Measurements from ENCODE around the gene ITGAV.

ITGAV gene

GRCh38 chr2:186590350-186590758 is 498 bp downstream of the ITGAV start:
- Histone ChIP-seq H3K4me1 (ENCODE audit: insufficient read depth, low read length) (peaks cover 7% of the 10 kb centered on the region), H3K9me3 (ENCODE audit: control insufficient read depth, insufficient read depth, low read length) (no peaks in the 10 kb centered on the region), H3K9ac (ENCODE audit: low read depth, low read length) (peak overlapping the region; percentile 98), H3K36me3 (ENCODE audit: insufficient read depth, low read length) (no peaks in the 10 kb centered on the region)

DNA sequence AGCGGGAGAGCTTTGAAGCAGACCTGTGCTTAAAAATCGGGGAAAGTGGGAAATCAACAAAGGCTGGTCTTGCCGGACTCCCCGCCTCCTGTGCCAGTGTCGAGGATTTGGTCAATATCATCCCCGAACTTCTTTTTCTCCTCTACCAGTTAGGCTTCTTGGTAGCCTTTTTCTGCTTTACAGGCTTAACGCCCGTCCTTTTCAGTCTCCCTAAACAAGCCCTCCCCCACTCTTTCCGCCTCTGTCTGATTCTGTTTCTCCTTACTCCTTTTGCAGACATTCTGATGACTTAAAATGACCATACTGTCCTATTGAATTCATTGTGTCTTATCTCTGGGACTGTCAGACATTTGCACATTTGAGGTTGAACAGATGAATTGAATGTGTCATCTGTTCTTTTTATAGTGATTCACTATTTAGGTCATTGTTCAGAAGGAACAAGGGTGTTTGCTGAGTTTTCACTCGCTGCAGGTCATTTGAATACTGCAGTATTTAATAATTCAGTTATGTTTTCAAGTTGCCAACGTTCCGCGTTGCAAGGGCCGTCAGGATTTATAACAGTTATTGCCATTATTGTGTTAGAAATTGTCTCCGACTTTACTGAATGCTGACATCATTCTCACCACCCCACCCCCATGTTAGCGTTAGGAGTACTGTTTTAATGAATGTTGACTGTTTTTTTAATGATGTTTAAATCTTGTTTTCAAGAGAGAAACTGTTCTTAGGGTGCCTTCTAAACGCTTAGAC is 1.1 kb downstream of the ITGAV start:
- Histone ChIP-seq H3K4me1 (ENCODE audit: insufficient read depth, low read length) (peaks cover 4% of the 10 kb centered on the region; the same call in 1 of the 2 replicates), H3K36me3 (ENCODE audit: insufficient read depth, low read length) (no peaks in the 10 kb centered on the region), H3K9me3 (ENCODE audit: control insufficient read depth, insufficient read depth, low read length) (no peaks in the 10 kb centered on the region), H3K9ac (ENCODE audit: low read depth, low read length) (peak overlapping the region; percentile 98)

DNA sequence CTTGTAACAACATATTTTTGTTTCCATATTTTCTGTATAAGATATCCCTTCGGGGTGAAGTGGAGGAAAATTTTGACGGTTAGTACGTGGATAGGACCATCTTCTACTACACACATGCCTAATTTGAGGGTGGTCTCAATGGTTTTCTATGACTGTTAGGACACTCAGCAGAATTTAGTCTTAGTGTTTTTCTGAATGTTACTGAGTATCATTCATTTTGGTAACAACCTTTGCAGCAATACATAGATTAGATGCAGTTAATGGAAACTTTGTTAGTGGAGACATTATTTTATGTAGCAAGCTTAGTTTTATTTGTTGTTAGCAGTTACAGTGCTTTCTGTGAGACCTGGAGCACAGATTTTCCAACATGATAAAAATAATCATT is 1.6 kb downstream of the ITGAV start:
- Histone ChIP-seq H3K9ac (ENCODE audit: low read depth, low read length) (peak overlapping the region; percentile 98; the same call in 1 of the 2 replicates), H3K36me3 (ENCODE audit: insufficient read depth, low read length) (no peaks in the 10 kb centered on the region), H3K4me1 (ENCODE audit: insufficient read depth, low read length) (peaks cover 4% of the 10 kb centered on the region; the same call in 1 of the 2 replicates), H3K9me3 (ENCODE audit: control insufficient read depth, insufficient read depth, low read length) (no peaks in the 10 kb centered on the region)

GRCh38 chr2:186592137-186592875 is 2.5 kb downstream of the ITGAV start:
- H3K9me3 ChIP-seq (ENCODE audit: control insufficient read depth, insufficient read depth, low read length): no peaks in the 10 kb centered on the region
- peaks cover 4% of the 10 kb centered on the region; the same call in 1 of the 2 replicates for H3K4me1 ChIP-seq (ENCODE audit: insufficient read depth, low read length)
- H3K36me3 ChIP-seq (ENCODE audit: insufficient read depth, low read length): no peaks in the 10 kb centered on the region
- peak overlapping the region; percentile 9; the same call in 1 of the 2 replicates for H3K9ac ChIP-seq (ENCODE audit: low read depth, low read length)

- Histone ChIP-seq H3K9ac (ENCODE audit: low read depth, low read length) (no peak overlapping the region), H3K36me3 (ENCODE audit: insufficient read depth, low read length) (no peaks in the 10 kb centered on the region), H3K4me1 (ENCODE audit: insufficient read depth, low read length) (peaks cover 4% of the 10 kb centered on the region; the same call in 1 of the 2 replicates), H3K9me3 (ENCODE audit: control insufficient read depth, insufficient read depth, low read length) (no peaks in the 10 kb centered on the region)
Measured at GRCh38 chr2:186593523-186593922, 3.7 kb downstream of the ITGAV start.

- Histone ChIP-seq H3K9ac (ENCODE audit: low read depth, low read length) (no peak overlapping the region), H3K4me1 (ENCODE audit: insufficient read depth, low read length) (peaks cover 7% of the 10 kb centered on the region; the same call in 1 of the 2 replicates)
Measured at GRCh38 chr2:186594001-186594722, 4.3 kb downstream of the ITGAV start.

GRCh38 chr2:186595219-186595618 is 5.4 kb downstream of the ITGAV start:
- no peaks in the 10 kb centered on the region for H3K9me3 ChIP-seq (ENCODE audit: control insufficient read depth, insufficient read depth, low read length)
- peaks cover 15% of the 10 kb centered on the region for H3K4me1 ChIP-seq (ENCODE audit: insufficient read depth, low read length)
- no peaks in the 10 kb centered on the region for H3K36me3 ChIP-seq (ENCODE audit: insufficient read depth, low read length)
- no peak overlapping the region for H3K9ac ChIP-seq (ENCODE audit: low read depth, low read length)

More at GRCh38 chr2:186594001-186594722, 4.3 kb downstream of the ITGAV start:
- Histone ChIP-seq H3K36me3 (ENCODE audit: insufficient read depth, low read length) (no peaks in the 10 kb centered on the region), H3K9me3 (ENCODE audit: control insufficient read depth, insufficient read depth, low read length) (no peaks in the 10 kb centered on the region)

DNA sequence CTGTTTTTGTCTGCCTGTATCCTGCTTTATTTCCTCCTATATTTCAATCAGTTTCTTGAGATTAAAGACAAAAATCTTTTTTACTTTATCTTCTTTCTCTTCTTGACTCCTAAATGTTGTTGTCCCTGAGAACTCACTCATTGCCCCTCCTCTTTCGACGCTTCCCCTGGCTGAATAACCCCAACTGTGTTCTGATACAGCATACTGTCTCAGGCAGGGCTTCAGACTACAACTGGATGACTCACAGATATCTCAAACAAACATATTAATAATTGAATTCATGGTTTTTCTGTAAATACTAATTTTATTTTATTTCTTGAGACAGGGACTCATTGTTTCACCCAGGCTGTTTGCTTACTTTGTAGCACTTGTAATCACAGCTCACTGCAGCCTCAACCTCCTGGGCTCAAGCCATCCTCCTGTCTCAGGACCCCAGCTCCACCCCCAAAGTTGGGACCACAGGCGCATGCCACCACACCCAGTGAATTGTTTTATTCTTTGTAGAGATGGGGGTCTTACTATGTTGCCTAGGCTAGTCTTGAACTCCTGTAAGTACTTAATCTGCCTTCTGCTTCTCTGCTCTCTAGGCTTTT is 9.4 kb downstream of the ITGAV start:
- Histone ChIP-seq H3K9me3 (ENCODE audit: control insufficient read depth, insufficient read depth, low read length) (no peaks in the 10 kb centered on the region), H3K36me3 (ENCODE audit: insufficient read depth, low read length) (no peaks in the 10 kb centered on the region), H3K9ac (ENCODE audit: low read depth, low read length) (no peak overlapping the region), H3K4me1 (ENCODE audit: insufficient read depth, low read length) (peaks cover 12% of the 10 kb centered on the region)

- Histone ChIP-seq H3K9me3 (ENCODE audit: control insufficient read depth, insufficient read depth, low read length) (no peaks in the 10 kb centered on the region), H3K9ac (ENCODE audit: low read depth, low read length) (no peak overlapping the region), H3K4me1 (ENCODE audit: insufficient read depth, low read length) (peaks cover 12% of the 10 kb centered on the region), H3K36me3 (ENCODE audit: insufficient read depth, low read length) (peaks cover 2% of the 10 kb centered on the region; the same call in 1 of the 2 replicates)
Measured at GRCh38 chr2:186603286-186603685, 13.4 kb downstream of the ITGAV start.

DNA sequence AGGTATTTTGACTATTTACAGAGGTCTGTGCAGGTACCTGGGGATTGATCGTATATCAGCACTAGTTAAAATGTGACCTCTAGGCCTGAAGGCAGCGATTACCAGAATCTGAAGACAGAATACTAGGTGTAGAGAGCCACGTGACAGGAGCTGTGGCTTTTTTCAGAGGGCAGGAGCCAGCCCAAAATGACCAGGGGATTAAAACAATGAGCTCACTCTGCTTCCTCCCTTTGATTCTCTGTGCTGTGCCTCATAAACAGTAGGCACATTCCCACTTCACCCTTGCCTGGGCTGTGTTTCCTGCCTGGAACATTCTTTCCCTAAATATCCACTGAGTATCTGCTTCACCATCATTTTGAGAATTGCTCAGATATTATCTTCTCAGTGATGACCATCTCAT is 15.2 kb downstream of the ITGAV start:
- no peaks in the 10 kb centered on the region for H3K9me3 ChIP-seq (ENCODE audit: control insufficient read depth, insufficient read depth, low read length)
- no peak overlapping the region for H3K9ac ChIP-seq (ENCODE audit: low read depth, low read length)
- peaks cover under 1% of the 10 kb centered on the region; the same call in 1 of the 2 replicates for H3K4me1 ChIP-seq (ENCODE audit: insufficient read depth, low read length)
- peaks cover 2% of the 10 kb centered on the region; the same call in 1 of the 2 replicates for H3K36me3 ChIP-seq (ENCODE audit: insufficient read depth, low read length)

- Histone ChIP-seq H3K9me3 (ENCODE audit: control insufficient read depth, insufficient read depth, low read length) (no peaks in the 10 kb centered on the region), H3K9ac (ENCODE audit: low read depth, low read length) (no peak overlapping the region), H3K36me3 (ENCODE audit: insufficient read depth, low read length) (peaks cover 2% of the 10 kb centered on the region; the same call in 1 of the 2 replicates), H3K4me1 (ENCODE audit: insufficient read depth, low read length) (no peaks in the 10 kb centered on the region)
Measured at GRCh38 chr2:186607660-186608324, 17.9 kb downstream of the ITGAV start.

DNA sequence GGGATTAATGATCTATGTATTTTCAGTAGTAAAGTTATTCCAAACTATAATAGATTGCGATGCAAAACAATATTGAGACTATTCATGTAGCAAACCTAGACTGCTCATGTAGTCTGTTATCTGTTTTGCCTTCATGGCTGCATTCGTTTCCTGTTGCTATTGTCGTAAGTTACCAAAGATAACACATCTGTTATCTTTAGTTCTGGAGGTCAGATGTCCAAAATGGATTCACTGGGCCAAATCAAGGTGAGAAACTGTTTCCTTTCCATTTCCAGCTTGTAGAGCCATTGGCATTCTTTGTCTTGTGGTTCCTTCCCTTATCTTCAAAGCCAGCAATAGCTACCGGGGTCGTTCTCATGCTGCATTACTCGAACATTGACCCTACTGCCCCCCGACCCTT is 20.9 kb downstream of the ITGAV start:
- Histone ChIP-seq H3K9me3 (ENCODE audit: control insufficient read depth, insufficient read depth, low read length) (no peaks in the 10 kb centered on the region), H3K9ac (ENCODE audit: low read depth, low read length) (no peak overlapping the region), H3K36me3 (ENCODE audit: insufficient read depth, low read length) (peaks cover 2% of the 10 kb centered on the region; the same call in 1 of the 2 replicates), H3K4me1 (ENCODE audit: insufficient read depth, low read length) (no peaks in the 10 kb centered on the region)

DNA sequence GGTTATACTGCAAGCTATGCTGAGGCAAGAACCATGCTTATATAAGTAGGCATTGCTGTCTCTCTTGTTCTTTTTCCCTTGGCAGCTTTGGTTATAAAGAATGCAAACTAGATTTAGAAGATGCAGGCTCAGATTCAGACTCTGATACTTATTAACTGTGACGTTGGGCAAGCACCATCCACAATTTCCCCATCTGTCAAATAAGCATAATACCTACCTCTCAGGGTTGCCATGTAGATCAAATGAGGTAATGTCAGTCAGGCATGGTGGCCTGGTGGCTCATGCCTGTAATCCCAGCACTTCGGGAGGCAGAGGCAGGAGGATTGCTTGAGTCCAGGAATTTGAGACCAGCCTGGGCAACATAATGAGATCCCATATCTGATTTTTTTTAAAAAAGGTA is 21.7 kb downstream of the ITGAV start:
- Histone ChIP-seq H3K9me3 (ENCODE audit: control insufficient read depth, insufficient read depth, low read length) (no peaks in the 10 kb centered on the region), H3K4me1 (ENCODE audit: insufficient read depth, low read length) (no peaks in the 10 kb centered on the region), H3K36me3 (ENCODE audit: insufficient read depth, low read length) (peaks cover 2% of the 10 kb centered on the region; the same call in 1 of the 2 replicates), H3K9ac (ENCODE audit: low read depth, low read length) (no peak overlapping the region)
